GM06990 (cell line): Measurements from ENCODE around the gene ERMARD.

Experiments
- DNase-seq: peaks from one replicate; pipeline ENCODE4 v3.0.0-alpha.2; 2011; ENCODE audit not compliant: insufficient read length; ENCODE audit errors: extremely low read depth
- H3K27me3 ChIP-seq: replicated peaks from 2 replicates; pipeline ENCODE4 v1.6.0; 2011; ENCODE audit warnings: low read length; ENCODE audit not compliant: control insufficient read depth, insufficient read depth
- H3K36me3 ChIP-seq: 2 replicates; pipeline ENCODE4 v1.5.1; 2011; ENCODE audit warnings: low read length; ENCODE audit not compliant: control insufficient read depth, insufficient read depth
- H3K4me3 ChIP-seq: replicated peaks from 2 replicates; pipeline ENCODE4 v1.5.1; 2011; ENCODE audit warnings: low read depth, mild to moderate bottlenecking, control low read depth, low read length
- CTCF ChIP-seq: IDR thresholded peaks from 2 replicates; pipeline ENCODE4 v1.5.1; 2011; ENCODE audit warnings: low read length, control low read depth, mild to moderate bottlenecking, inconsistent platforms; ENCODE audit not compliant: insufficient read depth, poor library complexity, severe bottlenecking

ERMARD gene

GRCh38 chr6:169722362-169723199 lies 28.8 kb upstream of the ERMARD start:
- DNase-seq: peak; percentile 57
- no peak for TF ChIP-seq CTCF
- H3K36me3 ChIP-seq: no peaks in the 10 kb centered on the region

DNA sequence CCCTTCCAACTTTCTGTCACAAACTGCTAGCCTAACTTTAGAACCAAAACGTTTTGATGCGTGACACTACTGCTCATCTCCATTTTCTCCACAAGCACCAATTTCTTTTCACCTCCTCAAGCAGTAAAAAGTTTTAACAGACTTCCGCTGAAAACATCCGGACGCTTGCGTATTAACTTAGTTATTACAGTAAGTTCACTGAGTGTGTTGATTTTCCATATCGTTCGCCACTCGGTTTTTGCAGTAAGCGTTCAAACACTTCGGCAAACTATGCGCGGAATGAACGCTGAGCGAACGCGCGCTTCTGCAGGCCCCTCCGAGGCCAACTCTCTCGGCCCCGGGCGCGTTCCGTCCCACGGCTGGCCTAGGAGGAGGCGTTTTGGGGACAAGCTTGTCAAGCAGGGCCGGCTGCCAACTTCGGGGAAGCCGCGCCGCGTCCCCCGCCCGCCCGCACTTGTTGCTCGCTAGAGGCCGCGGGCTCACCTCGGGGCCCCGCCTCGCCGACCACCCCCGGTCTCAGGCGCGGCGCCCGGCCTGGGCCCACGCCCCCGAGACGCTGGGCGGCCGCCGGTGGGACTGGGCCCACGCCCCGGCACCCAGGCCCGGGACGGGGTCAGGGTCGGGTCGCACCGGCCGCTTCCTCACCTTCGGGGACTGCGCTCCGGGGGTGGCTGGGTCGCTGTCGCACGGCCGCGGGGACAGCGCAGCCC lies 28.1 kb upstream of the ERMARD start:
- no peaks in the 10 kb centered on the region for H3K36me3 ChIP-seq
- DNase-seq: peak; percentile 83
- TF ChIP-seq CTCF: no peak
- peak overlapping the region; percentile 80 for H3K4me3 ChIP-seq
- no peaks in the 10 kb centered on the region for H3K27me3 ChIP-seq

More at GRCh38 chr6:169722362-169723199, 28.8 kb upstream of the ERMARD start:
- Histone ChIP-seq H3K4me3 (peak overlapping the region; percentile 80), H3K27me3 (no peaks in the 10 kb centered on the region)

GRCh38 chr6:169723991-169724493 lies 27.4 kb upstream of the ERMARD start:
- peak; percentile 56 for DNase-seq
- no peaks in the 10 kb centered on the region for H3K36me3 ChIP-seq
- H3K4me3 ChIP-seq: peak overlapping the region; percentile 59
- TF ChIP-seq CTCF: no peak
- H3K27me3 ChIP-seq: no peaks in the 10 kb centered on the region

DNA sequence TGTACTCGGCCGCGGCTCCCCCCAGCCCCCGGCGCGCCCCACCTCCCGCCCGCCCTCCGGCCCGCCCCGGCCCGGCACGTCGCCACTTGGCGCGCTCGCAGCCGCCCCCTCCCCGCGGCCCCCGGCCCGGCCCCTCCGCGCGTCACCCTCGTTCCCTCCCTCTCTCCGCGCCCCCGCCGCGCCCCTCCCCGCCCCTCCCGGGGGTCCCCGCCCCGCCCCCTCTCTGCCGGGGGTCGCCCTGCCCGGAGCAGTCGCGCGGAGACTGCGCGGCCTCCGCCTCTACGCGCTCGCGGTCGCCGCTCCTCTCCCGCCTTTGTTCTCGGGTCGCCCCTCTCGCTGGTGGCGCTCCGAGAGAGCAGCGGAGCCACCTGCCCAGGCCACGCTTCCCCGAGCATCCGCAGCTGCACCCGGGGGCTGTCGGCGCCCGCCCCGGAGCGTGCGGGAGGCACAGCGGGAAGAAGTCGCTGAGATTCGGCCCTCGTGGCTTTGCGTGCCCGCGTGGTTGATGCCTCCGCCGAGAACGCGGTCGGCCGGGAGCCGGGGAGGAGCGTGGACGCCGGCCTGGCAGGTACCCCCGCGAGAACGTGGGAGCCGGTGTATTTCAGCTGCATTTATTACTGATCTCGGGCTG lies 26.8 kb upstream of the ERMARD start, which contains the start of gene PHF10:
Gene PHF10 (minus strand): TSS at position 7 of the 631 bp plus-strand sequence. CDS start 569 bp downstream, outside the sequence.
- Histone ChIP-seq H3K4me3 (peak within 1 kb of the TSS; percentile 80), H3K36me3 (no peaks in the 10 kb centered on the region), H3K27me3 (no peaks in the 10 kb centered on the region)
- peak; percentile 77 for DNase-seq
- no peak for TF ChIP-seq CTCF

- H3K36me3 ChIP-seq: no peaks in the 10 kb centered on the region
- no peak for DNase-seq
- no peak for TF ChIP-seq CTCF
- H3K4me3 ChIP-seq: peak overlapping the region; percentile 59
- H3K27me3 ChIP-seq: no peaks in the 10 kb centered on the region
Measured at GRCh38 chr6:169725125-169726048, 26.0 kb upstream of the ERMARD start.
